Gastroesophageal sphincter (tissue), 4 donors: ENCODE results near the gene NABP1. TPM values are rescaled to one million over a fixed set of nuclear protein-coding genes. Genes with fewer than 3 reads are reported as not detected.
A peak's percentile ranks its signal among the peaks of the same experiment; 100 is the strongest.

Experiments used
- ATAC-seq: fragments of 150-250 bp; one replicate; pipeline ENCODE4 v1.9.1; 2016; ENCODE audit warnings: mild to moderate bottlenecking, moderate library complexity
- H3K27ac ChIP-seq, 4 donors: fragments of 200-600 bp; sonication (generic) in 3 of 4; 1 replicate in 3 of 4; 2 replicates in 1 of 4; pipeline ENCODE4 v1.5.1; 2016 to 2019
- H3K27me3 ChIP-seq: fragments of 200-600 bp; sonication (generic); one replicate; pipeline ENCODE4 v1.5.1; 2019
- H3K36me3 ChIP-seq, 2 donors: fragments of 200-600 bp; sonication (generic); one replicate each; pipeline ENCODE4 v1.5.1; 2019; ENCODE audit warnings: control low read depth in 1 of 2
- H3K4me1 ChIP-seq, 3 donors: fragments of 200-600 bp; sonication (generic); 1 replicate in 2 of 3; 2 replicates in 1 of 3; pipeline ENCODE4 v1.5.1; 2016 to 2019; ENCODE audit warnings: control low read depth in 2 of 3
- H3K4me3 ChIP-seq, 2 donors: fragments of 200-600 bp; sonication (generic); one replicate each; pipeline ENCODE4 v1.5.1; 2019; ENCODE audit warnings: mild to moderate bottlenecking in 1 of 2, moderate library complexity in 1 of 2
- H3K9me3 ChIP-seq, 3 donors: fragments of 200-600 bp; sonication (generic); one replicate each; pipeline ENCODE4 v1.5.1; 2017 to 2019; ENCODE audit warnings: control low read depth in 2 of 3
- CTCF ChIP-seq, 4 experiments: fragments of 200-600 bp in 2 of 4; fragments of 450-650 bp in 2 of 4; sonication (generic) in 1 of 4; IDR thresholded peaks; one replicate each; pipeline ENCODE4 v1.5.1; 2017 to 2019; ENCODE audit warnings: antibody characterized with exemption in 4 of 4, mild to moderate bottlenecking in 2 of 4, moderate library complexity in 2 of 4
- EP300 ChIP-seq: sonication (generic); formaldehyde crosslinking; IDR thresholded peaks from one replicate; pipeline ENCODE4 v1.6.1; 2017; ENCODE audit warnings: antibody characterized with exemption, mild to moderate bottlenecking
- POLR2A ChIP-seq, 2 donors: fragments of 450-650 bp; IDR thresholded peaks; one replicate each; pipeline ENCODE4 v1.6.1; 2017; ENCODE audit warnings: antibody characterized with exemption in 2 of 2, mild to moderate bottlenecking in 2 of 2, moderate library complexity in 1 of 2
- POLR2AphosphoS5 ChIP-seq: sonication (generic); formaldehyde crosslinking; IDR thresholded peaks from one replicate; pipeline ENCODE4 v1.6.1; 2017; ENCODE audit warnings: antibody characterized with exemption
- WGBS, 2 donors: methylation state at CpG; one replicate each; pipeline ENCODE4 v1.1.5; 2018; ENCODE audit warnings: low coverage in 1 of 2; 5-methylcytosine and 5-hydroxymethylcytosine counted together
- total RNA-seq, 4 donors: library from RNA; depleted of rRNA; stranded (reverse); fragments of >200 nt; gene quantifications; one replicate each; pipeline ENCODE4 v1.1.0, GENCODE V29; 2016

NABP1 gene
- total RNA-seq, 4 donors from 2014 or later = 2.8 to 30.7 (median 7.9) TPM

- H3K9me3 ChIP-seq = no peaks in the 10 kb centered on the region
- peaks cover 0 to 11% (median 3%) of the 10 kb centered on the region in 3 donors for H3K4me1 ChIP-seq
- TF ChIP-seq POLR2A (IDR thresholded peaks at IDR 0.05) (no peak), POLR2AphosphoS5 (no peak), CTCF (IDR thresholded peaks at IDR 0.05) (no peak)
- H3K4me3 ChIP-seq = no peak overlapping the region
- 60 to 76% methylated on average over 2 of the region's 2 CpGs for WGBS, 2 donors
- no peak for ATAC-seq
- peaks cover 17% of the 10 kb centered on the region for H3K27me3 ChIP-seq
- no peak overlapping the region for H3K27ac ChIP-seq
- H3K36me3 ChIP-seq = peaks cover 0 to under 1% of the 10 kb centered on the region in 2 donors
Measured at GRCh38 chr2:191693166-191693565, 15.2 kb downstream of the NABP1 start.

- TF ChIP-seq CTCF (IDR thresholded peaks at IDR 0.05) (no peak), EP300 (no peak), POLR2AphosphoS5 (no peak), POLR2A (IDR thresholded peaks at IDR 0.05) (no peak)
- Histone ChIP-seq H3K4me1 (peaks cover 0 to 11% (median 3%) of the 10 kb centered on the region in 3 donors), H3K27me3 (peaks cover 17% of the 10 kb centered on the region), H3K4me3 (no peak overlapping the region), H3K9me3 (no peaks in the 10 kb centered on the region), H3K36me3 (no peaks in the 10 kb centered on the region), H3K27ac (no peak overlapping the region)
- no peak for ATAC-seq
- WGBS, 2 donors = 100% methylated on average over 1 of the region's 1 CpG
Measured at GRCh38 chr2:191693778-191694177, 15.8 kb downstream of the NABP1 start.

- no peak overlapping the region for H3K4me3 ChIP-seq
- TF ChIP-seq POLR2A (IDR thresholded peaks at IDR 0.05) (no peak), POLR2AphosphoS5 (no peak), CTCF (IDR thresholded peaks at IDR 0.05) (no peak), EP300 (no peak)
- H3K36me3 ChIP-seq = no peaks in the 10 kb centered on the region
- H3K9me3 ChIP-seq = no peaks in the 10 kb centered on the region
- peak; percentile 57 for ATAC-seq
- H3K27ac ChIP-seq = no peak overlapping the region
- peaks cover 17% of the 10 kb centered on the region for H3K27me3 ChIP-seq
- peaks cover 0 to 6% (median 3%) of the 10 kb centered on the region in 3 donors for H3K4me1 ChIP-seq
Measured at GRCh38 chr2:191696001-191696400, 18.1 kb downstream of the NABP1 start.

GRCh38 chr2:191696966-191697365, 19.0 kb downstream of the NABP1 start:
- ATAC-seq = no peak
- peaks cover 16% of the 10 kb centered on the region for H3K27me3 ChIP-seq
- no peaks in the 10 kb centered on the region for H3K36me3 ChIP-seq
- TF ChIP-seq POLR2AphosphoS5 (no peak), EP300 (no peak), POLR2A (IDR thresholded peaks at IDR 0.05) (no peak), CTCF (IDR thresholded peaks at IDR 0.05) (no peak)
- no peaks in the 10 kb centered on the region for H3K4me1 ChIP-seq
- no peak overlapping the region for H3K27ac ChIP-seq
- H3K4me3 ChIP-seq = no peak overlapping the region
- no peaks in the 10 kb centered on the region for H3K9me3 ChIP-seq

GRCh38 chr2:191697870-191698269, 19.9 kb downstream of the NABP1 start:
- no peak for TF ChIP-seq EP300
- TF ChIP-seq POLR2A (IDR thresholded peaks at IDR 0.05) = no peak

More at GRCh38 chr2:191697870-191698269, 19.9 kb downstream of the NABP1 start:
- 100% methylated on average over 3 of the region's 3 CpGs; no CpG with 5 or more reads in 1 of the 2 donors for WGBS, 2 donors
- no peaks in the 10 kb centered on the region for H3K4me1 ChIP-seq
- H3K4me3 ChIP-seq = no peak overlapping the region
- H3K27me3 ChIP-seq = peaks cover 10% of the 10 kb centered on the region
- H3K27ac ChIP-seq = no peak overlapping the region
- no peaks in the 10 kb centered on the region for H3K36me3 ChIP-seq
- H3K9me3 ChIP-seq = no peaks in the 10 kb centered on the region
- ATAC-seq = no peak
